Amniotic stem cell (primary cell): ENCODE data around the gene DNAH6.

ENCODE experiments used
- DNase-seq: peaks from one replicate; lab custom pipeline; 2025; lab: John Stamatoyannopoulos, UW

The DNAH6 gene

DNA sequence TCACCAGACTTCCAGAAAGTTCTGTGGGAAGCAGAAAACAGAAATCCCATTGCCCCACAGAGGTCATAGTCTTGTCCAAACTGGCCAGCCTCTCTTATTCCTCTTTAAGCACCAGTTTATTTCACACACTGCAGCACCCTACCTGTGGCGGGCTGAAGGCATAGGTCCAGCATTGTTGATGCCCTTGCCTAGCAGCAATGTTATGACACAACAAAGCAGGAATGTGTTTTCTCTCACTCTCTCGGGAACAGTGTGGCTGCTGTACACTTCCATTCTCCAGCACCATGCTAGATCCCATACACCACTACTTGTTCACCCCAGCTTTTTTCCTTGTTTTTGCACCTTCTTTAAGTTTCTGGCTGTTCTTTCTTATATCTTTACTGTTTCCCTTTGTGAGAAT, 181.6 kb downstream of the DNAH6 start:
- no peak for DNase-seq

DNA sequence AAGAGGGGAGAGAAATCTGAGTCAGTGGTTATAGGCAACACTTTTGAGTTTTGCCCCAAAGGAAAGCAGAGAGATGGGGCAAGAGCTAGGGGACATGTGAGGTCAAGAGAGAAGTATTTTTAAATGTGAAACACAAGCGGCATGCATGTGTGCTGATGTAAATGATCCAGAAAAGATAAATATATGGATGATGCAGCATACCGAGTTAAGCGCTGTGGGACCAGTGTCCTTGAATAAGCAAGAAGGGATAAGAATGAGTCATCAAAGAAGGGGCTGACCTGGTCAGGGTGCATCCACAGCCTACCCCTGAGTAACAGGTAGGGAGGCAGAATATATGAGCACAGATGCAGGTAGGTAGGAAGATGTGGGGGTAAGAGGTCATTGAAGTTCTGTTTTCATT, 183.7 kb downstream of the DNAH6 start:
- no peak for DNase-seq

DNA sequence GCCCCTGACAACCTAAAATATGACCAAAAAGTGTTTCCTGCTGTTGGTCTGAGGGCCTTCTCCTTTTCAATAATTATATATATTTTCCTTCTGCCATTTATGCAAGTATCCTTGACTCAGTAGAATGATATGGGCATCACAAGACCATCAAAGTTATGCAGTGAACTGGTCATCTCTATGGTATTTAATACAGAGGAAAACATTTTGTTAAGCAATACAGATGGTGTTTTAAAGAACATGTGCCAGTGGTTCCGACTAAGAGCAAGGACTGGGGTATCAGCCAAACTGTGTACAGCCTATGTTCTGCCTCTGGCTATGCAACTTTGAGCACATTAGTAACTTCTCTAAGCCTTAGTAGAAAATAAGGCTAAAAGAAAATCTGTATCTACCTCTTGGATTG, 185.6 kb downstream of the DNAH6 start:
- DNase-seq: peak; percentile 70

DNA sequence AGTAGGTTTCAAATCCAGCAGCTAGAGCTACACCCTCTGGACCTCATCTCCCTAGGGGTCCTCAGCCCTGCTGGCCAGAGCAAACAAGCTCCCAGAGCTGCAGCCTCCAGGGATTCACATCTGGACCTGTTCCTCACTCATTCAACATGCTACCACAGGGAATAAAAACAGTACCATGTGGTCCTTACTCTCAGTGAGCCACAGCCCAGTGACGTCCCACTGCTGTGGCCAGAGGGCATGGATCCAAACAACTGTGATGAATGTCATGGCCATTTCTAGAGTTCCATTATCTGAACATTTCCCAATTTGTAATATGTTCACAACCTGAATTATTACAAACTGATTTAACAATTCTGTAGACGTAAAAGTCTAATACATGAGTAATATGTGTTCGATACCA, 186.6 kb downstream of the DNAH6 start:
- no peak for DNase-seq

DNA sequence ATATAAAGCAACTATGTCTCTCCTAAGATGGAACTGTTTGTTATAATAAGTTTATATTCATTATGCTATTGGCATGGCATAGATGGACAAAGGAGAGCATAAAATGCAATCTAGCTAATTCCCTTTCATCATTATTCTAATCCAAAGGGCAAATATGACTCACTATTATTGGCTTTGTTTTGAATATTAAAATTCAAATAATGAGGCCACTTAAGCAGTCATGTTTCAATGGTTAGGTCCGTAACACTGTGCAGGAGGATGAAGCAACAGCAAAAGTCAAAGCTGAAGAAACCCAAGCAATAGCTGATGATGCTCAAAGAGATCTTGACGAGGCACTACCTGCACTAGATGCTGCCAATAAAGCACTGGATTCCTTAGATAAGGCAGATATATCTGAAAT, 187.5 kb downstream of the DNAH6 start:
- DNase-seq: no peak

DNA sequence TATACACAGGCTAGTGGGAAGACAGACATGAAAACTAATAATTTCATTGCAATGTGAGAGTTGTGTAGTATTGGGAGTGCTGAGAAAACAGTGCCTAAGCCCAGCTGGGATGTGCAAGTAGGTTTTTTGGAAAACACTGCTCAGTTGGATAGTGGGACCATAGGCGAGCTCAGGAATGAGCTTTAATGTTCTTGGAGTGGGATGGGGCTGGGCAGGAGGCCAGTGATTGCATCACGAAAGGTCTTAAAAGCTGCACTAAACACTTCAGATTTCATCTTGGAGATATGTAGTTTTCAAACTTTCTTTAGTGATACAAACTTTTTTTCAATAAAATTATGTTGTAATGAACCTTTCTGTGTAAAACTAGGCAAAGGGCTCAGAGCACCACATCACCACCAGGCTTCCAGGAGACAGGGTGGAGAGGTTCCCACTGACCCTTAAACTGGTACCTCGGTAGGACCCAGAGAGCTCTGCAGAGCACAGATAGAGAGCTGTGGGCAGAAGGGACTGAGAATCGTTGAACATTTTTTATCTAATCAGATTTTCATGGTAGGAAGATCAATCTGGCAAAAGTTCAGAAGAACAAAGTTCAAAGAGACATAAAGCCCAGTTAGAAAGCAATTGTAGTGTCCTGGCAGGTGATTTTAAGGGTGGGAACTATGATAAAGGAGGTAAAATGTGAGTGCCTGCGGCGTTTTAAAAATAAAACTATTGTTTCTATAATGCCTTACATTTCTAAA, 188.4 kb downstream of the DNAH6 start:
- no peak for DNase-seq

DNA sequence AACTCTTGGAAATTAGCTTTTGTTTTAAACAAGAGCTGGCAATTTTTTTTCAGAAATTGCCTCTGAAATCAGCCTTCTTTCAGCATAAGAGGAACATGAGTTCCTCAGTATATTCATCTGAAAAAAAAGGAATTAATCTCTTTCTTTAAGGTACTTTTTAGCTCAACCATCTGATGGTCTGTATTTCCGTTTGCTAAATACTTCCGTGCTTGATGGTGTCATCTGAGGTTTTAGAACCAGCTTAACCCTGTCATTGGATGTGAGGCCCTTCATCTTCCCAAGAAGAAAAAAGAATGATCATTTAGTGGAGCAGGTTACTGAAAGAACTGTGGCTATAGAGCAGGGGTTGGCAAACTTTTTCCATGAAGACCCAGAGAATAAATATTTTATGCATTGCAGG, 189.6 kb downstream of the DNAH6 start:
- no peak for DNase-seq

DNA sequence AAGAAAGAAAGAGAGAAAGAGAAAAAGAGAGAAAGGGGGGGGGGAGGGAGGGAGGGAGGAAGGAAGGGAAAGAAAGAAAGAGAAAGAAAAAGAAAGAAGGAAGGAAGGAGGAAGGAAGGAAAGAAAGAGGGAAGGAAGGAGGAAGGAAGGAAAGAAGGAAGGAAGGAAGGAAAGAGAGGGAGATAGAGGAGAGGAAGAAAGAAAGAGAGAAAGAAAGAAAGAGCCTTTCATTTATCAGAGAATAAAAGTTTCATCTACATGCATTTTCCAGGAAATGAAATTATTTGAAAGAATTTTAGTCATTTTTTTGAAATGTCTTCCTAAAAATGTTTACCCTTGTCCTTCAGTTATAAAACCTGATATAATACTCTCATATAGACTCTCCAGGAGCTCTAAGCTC, 192.1 kb downstream of the DNAH6 start:
- DNase-seq: no peak

DNA sequence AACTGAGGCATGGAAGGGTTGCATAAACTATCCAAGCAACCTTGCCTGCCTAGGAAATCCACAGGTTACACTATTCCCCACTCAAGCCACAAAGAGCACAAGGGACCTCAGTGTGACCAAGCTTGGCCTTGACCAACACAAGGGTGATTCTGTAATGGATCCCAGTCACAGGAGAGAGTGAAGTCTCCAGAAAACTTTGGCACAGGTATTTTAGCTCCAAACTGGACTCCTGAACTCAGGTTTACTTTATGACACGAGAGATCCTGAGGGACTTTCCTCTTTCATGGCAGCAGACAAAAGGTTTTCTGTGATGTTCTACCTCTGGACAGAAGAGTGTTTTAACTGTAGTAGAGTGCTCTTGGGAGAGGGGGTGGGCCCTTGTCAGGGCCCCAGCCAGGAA, 195.4 kb downstream of the DNAH6 start:
- DNase-seq: no peak

DNA sequence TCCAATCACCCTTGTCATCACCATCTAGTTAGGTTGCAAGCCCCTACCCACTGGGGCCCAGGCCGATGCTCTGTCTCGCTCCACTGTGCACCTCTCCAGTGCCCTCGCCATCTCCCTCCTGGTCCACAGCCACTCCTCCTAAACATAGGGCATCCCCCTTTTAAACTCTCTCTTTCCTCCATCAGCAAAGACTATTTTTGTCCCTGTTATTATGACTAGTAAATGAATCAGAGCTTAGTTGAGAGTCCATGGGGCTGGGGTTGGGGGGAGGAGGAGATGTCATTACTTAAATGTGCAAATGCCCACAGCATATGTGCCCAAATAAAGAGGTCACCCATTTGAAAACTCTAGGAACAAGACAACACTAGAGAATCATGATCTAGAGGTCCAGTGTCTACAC, 197.1 kb downstream of the DNAH6 start:
- no peak for DNase-seq

DNA sequence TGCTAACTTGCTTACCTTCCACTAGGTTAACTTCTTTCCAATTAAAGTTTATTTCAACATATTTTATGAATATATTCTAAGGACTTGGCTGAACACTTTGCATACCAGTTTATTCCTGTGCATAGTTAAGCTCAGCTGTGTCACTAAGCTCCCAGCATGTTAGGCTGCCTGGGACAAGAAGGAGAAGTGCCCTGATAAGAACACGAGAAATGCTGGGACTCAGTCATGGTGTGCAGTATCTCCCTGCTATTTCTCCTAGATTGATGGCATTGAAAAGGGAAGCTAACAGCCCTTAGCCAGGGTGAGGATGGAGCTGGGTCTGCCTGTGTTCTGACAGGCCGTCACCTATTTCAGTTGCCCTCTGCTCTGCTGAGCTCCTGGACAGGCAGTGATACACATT, 200.3 kb downstream of the DNAH6 start:
- DNase-seq: no peak

DNA sequence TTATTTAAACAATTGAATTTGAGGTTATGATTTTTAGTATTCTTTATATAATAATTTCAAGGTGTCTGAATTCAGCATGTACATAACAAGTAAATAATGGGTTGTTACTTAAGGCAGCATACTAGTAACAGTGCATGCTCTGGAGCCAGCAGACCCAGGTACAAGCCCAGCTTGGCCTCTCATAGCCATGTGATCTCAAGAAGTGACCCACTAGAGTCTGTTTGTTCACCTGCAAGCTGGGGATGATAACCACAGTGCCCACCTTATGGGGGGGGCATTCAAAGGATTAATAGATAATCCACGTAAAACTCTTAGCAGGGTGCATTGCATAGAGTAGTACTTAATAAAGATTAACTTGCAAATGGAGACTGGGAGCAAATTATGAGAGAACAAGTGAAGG, 201.0 kb downstream of the DNAH6 start:
- no peak for DNase-seq

DNA sequence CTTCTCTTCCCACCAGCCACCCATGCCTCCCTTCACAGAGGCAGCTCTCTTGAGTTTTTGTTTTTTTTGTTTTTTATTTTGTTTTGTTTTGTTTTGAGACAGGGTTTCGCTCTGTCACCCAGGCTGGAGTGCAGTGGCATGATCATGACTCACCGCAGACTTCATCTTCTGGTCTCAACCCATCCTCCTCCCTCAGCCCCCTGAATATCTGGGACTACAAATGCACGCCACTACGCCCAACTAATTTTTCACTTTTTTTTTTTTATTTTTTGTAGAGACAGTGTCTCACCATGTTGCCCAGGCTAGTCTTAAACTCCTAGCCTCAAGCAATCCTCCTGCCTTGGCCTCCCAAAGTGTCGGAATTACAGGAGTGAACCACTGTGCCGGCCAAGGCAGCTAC, 203.1 kb downstream of the DNAH6 start:
- DNase-seq: no peak

DNA sequence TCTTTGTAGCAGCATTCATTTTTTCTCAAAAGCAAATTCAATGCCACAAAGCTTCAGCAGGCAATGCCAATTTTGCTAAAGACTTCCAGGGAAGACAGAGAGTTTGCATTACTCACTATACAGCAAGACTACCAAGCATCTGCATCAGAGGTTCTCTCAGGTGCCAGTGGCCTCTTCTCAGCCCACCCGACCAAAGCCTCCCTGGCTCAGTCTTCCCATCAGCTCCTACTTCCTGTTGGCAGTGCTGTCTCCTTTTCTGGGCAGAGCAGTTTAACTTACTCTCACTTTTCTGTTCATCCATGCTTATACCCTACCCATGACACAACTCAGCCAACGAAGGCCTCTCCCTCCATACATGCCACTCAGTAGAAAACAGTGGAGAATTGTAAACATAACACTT, 207.5 kb downstream of the DNAH6 start:
- no peak for DNase-seq

DNA sequence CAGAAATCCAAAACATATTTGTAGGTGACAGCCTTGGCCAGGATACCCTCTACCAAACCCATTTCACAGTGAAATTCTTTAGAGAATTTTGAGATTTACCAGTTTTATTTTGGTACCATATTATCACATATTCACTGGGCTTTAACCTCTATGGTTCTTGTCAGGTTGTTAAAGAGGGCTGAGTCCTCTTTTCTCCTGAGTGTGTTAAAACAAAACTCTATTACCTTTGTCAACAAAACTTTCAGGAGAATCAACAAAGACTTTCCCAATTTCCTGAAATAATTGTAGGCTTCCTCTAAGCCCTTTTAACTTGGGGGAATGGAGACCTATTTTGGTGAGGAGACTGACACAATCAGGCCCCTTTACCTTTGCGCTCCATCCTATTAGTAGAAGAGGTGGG, 209.4 kb downstream of the DNAH6 start:
- no peak for DNase-seq

DNA sequence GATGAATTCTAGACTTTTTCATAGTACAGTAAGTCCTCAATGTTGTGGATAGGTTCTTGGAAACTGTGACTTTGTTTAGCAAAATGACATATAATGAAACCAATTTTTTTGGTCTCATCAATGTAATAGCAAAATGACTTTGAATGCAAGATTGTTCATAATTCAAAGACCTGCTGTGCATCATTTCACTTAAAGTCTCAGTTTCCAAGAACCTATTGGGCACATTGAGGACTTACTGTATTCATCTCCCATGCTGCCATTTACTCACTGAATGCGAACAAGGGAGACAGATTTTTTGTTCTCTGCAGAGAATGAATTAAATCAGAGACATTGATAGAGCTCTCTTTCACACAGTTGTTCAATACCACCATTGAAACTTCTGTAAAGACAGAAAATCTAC, 211.0 kb downstream of the DNAH6 start:
- no peak for DNase-seq

DNA sequence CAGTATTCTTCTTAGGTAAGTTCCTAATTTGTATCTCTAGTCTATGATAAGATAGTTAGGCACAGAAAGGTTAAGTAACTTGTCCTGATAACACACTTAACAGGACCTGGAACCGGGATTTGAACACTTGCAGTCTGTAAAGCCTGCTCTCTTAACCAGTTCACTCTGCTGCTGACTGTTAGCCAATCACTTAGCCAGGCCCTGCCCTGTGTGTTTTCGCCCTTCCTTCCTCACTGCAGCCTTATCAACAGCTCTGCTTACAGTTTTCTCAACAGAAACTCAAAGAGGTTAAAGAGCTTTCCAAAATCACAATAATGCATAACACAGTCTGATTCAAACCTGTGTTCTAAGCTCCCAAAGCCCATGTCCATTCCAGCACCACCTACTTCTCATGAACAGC, 212.9 kb downstream of the DNAH6 start:
- DNase-seq: no peak

DNA sequence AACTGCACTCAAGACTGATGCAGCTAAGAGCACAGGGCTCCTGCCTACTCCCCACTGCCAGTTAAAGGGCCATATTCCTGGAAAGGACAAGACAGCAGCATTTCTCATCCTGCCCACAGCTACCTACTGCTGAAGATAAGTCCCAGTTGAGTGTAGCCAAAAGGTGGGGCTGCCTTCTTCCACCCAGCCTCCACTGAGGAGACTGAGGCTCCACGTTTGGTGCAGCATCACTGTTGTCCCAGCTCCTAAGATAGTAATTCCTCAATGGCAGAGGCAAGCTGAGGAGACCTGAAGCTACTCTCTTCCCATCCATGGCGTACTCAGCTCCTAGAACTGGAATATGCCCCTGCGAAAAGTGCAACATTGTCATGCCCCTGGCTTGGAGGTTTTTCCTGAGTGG, 214.9 kb downstream of the DNAH6 start:
- DNase-seq: no peak

DNA sequence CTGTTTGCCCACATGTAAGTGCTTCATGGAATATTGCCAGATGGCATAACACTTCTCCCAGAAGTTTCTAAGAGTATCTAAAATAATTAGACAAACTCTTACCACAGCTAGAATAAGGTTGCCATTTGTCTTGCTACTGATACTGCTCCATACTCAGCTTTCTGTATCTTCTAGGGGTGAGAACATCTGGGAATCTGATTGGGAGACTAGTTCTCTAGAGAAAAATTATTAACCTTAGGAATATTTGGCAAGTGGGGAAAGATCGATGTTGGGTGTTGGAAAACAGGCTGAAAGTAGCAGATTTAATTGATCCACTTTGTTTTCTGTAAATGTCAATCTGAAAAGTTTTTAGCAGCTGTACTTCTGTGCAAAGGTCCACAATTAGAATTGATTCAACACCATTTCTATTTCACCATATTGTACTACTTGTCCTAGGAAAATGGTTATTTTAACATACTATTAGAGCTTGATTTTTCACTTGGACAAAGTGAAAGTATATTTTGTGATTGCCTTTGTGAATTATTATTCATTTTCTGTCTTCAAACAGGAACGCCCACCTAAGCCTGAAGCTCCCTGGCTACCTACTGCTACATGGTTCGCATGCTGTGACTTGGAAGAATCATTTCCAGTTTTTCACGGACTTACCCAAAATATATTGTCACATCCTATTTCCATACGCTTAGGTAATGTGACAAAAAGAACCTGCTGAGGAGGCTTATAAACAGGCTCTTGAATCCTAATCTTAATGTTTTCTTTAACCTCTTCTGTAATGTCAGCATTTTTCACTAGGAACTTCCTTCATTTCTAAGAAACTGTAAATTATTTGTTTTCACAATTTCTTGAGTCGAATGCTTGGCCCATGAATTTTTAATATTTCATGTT, 216.8 kb downstream of the DNAH6 start:
- no peak for DNase-seq

DNA sequence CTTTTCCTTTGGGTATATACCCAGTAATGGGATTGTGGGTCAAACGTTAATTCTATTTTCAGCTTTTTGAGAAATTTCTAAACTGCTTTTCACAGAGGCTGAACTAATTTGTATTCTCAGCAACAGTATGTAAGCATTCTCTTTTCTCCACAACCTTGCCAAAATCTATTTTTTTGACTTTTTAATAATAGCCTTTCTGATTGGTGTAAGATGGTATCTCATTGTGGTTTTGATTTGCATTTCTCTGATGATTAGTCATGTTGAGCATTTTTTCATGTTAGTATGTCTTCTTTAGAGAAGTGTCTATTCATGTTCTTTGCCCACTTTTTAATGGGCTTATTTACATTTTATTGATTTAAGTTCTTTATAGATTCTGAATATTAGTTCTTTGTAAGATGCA, 219.1 kb downstream of the DNAH6 start:
- no peak for DNase-seq

DNA sequence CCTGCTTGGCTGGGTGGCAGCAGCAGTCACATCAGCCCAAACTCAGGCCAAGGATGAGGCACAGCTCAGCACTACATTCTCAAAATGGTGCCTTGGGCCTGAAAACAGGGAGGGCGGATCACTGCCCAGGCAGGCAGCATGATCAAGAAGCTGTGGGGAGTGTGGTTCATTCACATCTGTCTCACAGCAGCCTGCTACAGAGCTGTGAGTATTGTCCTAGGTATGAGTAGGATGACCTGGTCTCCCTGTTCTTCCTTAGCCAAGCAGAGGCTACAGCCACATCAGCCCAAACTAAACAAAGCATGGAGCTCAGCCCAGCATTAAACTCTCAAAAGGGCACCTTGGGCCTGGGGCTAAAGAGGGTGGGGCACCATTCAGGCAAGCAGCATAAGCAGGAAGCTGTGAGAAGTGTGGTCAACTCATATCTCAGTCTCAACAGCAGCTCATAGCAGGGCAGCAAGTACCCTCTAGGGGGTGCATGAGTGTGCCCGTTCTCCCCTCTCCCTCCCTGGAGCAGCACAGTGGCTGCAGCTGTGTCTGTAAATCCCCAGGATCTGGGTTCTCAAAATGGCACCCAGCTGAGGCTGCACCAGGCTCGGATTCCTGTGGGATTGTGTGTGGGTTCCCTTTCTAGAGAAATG, 225.0 kb downstream of the DNAH6 start:
- no peak for DNase-seq

DNA sequence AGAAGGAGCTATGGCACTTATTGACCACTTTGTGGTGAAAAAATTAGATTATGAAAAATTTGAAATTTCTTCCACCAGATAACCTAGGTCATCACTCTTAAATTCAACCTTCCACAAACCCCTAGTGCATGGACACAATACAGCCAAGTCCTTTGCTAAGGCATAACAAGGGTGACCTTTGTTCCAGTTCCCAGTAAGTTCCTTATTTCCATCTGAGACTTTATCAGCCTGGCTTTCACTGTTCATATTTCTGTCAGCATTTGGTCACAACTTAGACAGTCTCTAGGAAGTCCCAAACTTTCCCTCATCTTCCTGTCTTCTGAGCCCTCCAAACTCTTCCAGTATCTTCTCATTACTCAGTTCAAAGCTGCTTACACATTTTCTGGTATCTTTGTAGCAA, 232.0 kb downstream of the DNAH6 start:
- DNase-seq: no peak

DNA sequence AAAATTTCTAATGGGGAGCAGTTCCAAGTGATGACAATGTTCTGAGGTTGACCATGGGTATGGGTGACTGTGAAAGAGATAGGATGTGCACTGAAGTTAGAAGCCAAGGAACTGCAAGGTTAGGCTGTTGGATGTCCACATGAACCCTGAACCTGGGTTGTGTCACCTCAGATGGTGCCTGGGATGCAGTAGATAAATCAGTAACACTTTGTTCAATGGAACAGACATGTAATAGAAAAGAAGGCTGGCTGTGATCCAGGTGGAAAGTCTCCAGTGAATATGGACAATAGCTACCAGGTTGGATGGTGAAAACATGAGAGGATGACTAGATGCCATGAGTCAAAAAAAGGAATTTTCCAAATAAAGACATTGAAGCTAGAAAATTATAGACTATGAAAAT, 233.1 kb downstream of the DNAH6 start:
- no peak for DNase-seq
